LNCaP clone FGC (cell line): Measurements from ENCODE around the gene RARRES1.

Experiments used
- DNase-seq: peaks from one replicate; pipeline ENCODE4 v3.0.0-alpha.2; 2011; ENCODE audit warnings: low read depth
- H3K4me3 ChIP-seq: 2 replicates; pipeline ENCODE4 v1.5.1; 2011; ENCODE audit warnings: mild to moderate bottlenecking, low read depth, low read length, control low read depth
- CTCF ChIP-seq: IDR thresholded peaks from 2 replicates; pipeline ENCODE4 v1.5.1; 2012; ENCODE audit warnings: mild to moderate bottlenecking; ENCODE audit not compliant: control insufficient read depth, insufficient read depth; ENCODE audit errors: extremely low read depth

RARRES1 gene

GRCh38 chr3:158750016-158750415 lies 17.8 kb upstream of the RARRES1 start:
- DNase-seq = no peak
- TF ChIP-seq CTCF = no peak
- H3K4me3 ChIP-seq = no peak overlapping the region

- no peak for DNase-seq
- TF ChIP-seq CTCF = no peak
Observed at GRCh38 chr3:158749526-158749925, 17.3 kb upstream of the RARRES1 start.

DNA sequence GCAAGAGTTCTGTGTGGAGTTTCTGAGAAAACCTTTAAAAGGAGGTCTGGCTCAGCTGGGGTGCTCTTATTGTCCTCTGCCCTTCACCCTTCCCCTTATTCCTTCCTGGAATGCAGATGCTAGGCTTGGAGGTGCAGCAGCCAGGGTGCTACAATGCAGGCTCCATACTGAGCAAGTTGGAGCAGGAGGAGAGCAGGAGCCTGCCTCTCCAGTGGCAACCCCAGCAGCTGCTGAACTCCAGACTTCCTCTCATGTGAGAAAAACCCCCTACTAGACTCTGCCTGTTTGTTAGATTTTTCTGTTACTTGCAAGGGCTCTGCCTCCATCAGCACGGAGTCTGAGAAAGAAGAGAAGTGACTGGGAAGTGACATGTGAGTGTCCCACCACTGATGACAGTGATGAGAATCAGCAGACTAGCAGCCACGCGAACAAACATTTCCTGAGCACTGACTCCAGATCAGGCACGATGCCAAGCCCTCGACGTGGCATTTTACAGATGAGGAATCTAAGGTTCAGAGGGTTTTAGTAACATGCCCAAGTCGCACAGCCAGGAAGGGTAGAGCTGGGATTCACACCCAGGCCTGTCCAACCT lies 16.1 kb upstream of the RARRES1 start:
- no peak for DNase-seq
- no peak for TF ChIP-seq CTCF
- H3K4me3 ChIP-seq = no peak overlapping the region

More at GRCh38 chr3:158749526-158749925, 17.3 kb upstream of the RARRES1 start:
- no peak overlapping the region for H3K4me3 ChIP-seq

GRCh38 chr3:158747417-158747816 lies 15.2 kb upstream of the RARRES1 start:
- no peak overlapping the region for H3K4me3 ChIP-seq
- DNase-seq = no peak

GRCh38 chr3:158745551-158745950 lies 13.3 kb upstream of the RARRES1 start:
- no peak for TF ChIP-seq CTCF
- H3K4me3 ChIP-seq = no peak overlapping the region
- DNase-seq = no peak

More at GRCh38 chr3:158747417-158747816, 15.2 kb upstream of the RARRES1 start:
- no peak for TF ChIP-seq CTCF

DNA sequence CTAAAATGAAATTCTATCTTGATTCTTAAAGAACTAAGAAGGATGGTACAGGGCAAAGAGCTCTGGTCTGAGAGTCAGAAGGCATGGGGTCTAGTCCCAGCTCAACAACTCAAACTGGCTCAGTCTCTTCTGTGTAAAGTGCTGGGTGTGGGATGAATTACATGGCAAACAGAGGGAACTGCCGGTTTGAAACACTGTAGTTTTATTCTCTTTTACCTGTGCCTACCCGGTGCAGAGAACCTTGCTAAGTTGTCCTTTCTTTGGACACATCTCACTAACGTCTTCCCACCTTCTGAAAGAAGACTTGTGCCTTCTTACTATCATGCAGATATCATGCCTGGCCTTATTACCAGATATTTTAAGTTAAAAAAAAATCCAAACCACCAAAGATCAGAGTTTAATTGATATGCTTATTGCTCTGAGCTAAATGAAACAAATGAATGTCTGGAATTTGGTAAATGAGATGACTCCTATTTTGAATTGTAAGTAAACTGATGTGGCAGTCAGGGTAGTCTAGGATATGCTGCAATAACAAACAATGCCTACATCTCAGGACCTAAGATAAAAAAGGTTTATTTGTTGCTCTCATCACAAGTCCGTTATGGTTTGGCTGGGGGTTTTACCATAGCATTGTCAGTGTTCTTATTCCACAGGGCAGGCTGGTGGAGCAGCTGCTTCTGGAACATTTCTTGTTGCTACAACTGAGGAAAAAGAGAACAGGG lies 12.5 kb upstream of the RARRES1 start:
- TF ChIP-seq CTCF = no peak
- no peak for DNase-seq
- no peak overlapping the region for H3K4me3 ChIP-seq
